Lower lobe of right lung (tissue), 2 donors: ENCODE measurements around the gene KLRC2. TPM values are rescaled to one million over a fixed set of nuclear protein-coding genes. Genes with fewer than 3 reads are reported as not detected.
"Not testable (repeated sequence)": the region's sequence is repeated elsewhere in the genome, so short reads cannot be mapped to it uniquely, and the experiment has no call there.

ENCODE experiments used
- ATAC-seq, 2 donors: fragments of 200-7000 bp; cut with Tn5 transposase; one replicate each; pipeline ENCODE4 v1.9.1; 2020 to 2022; ENCODE audit warnings: mild to moderate bottlenecking in 2 of 2, moderate library complexity in 2 of 2
- DNase-seq: peaks from one replicate; pipeline ENCODE4 v3.0.0-alpha.2; 2020
- H3K27ac ChIP-seq: fragments of 200-600 bp; one replicate; pipeline ENCODE4 v1.8.0; 2022
- H3K27me3 ChIP-seq: fragments of 200-600 bp; one replicate; pipeline ENCODE4 v1.8.0; 2022; ENCODE audit warnings: low read depth
- H3K36me3 ChIP-seq: fragments of 200-600 bp; one replicate; pipeline ENCODE4 v1.8.0; 2022; ENCODE audit warnings: mild to moderate bottlenecking
- H3K4me1 ChIP-seq: fragments of 200-600 bp; one replicate; pipeline ENCODE4 v1.8.0; 2022
- H3K4me3 ChIP-seq: fragments of 200-600 bp; one replicate; pipeline ENCODE4 v1.8.0; 2022; ENCODE audit warnings: mild to moderate bottlenecking
- H3K9me3 ChIP-seq: fragments of 200-600 bp; one replicate; pipeline ENCODE4 v1.8.0; 2022
- intact Hi-C: fragments of 100-400 bp; cut with DNase I; formaldehyde crosslinking; loops from one replicate; pipeline ENCODE4 v1.11.0; 2022
- total RNA-seq: library from RNA; stranded (reverse); fragmentation: NEBNext Ultra II Directional; extraction: Animal tissue kit (Norgen Biotek cat#: 25700); gene quantifications from one replicate; pipeline ENCODE4 v1.2.1, GENCODE V29; 2021
- TF ChIP-seq, protein P1 (sequence below): fragments of 200-600 bp; IDR thresholded peaks from one replicate; pipeline ENCODE4 v1.8.0; 2022; ENCODE audit warnings: antibody characterized with exemption, mild to moderate bottlenecking
- donor health status: DM: no; HTN: yes; CAD: no; lungs with severe emphysema.

KLRC2 gene
- total RNA-seq, 1 donor from 2014 or later, result not detected

DNA sequence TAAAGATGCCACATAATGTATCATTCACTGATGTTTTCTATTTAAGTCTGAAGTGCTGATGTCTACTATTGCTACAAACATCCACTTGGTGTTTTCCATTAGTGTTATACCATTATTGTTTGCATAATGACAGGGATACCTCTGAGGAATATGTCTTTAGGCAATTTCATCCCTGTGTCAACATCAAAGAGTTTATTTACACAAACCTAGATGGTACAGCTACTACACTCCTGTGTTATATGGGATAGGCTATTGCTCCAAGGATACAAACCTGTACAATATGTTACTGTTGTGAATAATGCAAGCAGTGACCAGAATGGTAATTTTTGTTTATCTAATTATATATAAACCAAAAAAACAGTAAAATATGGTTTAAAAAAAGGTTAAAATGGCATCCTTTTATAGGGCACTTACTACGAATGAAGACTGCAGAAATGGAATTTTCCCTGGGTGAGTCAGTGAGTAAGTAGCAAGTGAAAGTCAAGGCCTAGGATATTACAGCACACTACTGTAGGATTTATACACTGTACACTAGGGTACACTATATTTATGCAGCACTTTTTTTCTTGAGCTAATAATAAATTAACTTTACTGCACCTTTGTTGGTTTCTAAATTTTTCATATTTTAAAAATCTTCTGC, 11.4 kb downstream of the KLRC2 start:
- H3K9me3 ChIP-seq, H3K27ac ChIP-seq, H3K4me3 ChIP-seq, ATAC-seq, DNase-seq, intact Hi-C loops, H3K27me3 ChIP-seq, H3K4me1 ChIP-seq, H3K36me3 ChIP-seq: not testable (repeated sequence)

GRCh38 chr12:10422159-10422558, 13.7 kb downstream of the KLRC2 start:
- H3K27ac ChIP-seq, H3K9me3 ChIP-seq, DNase-seq, intact Hi-C loops, H3K4me3 ChIP-seq, ATAC-seq, H3K36me3 ChIP-seq, H3K4me1 ChIP-seq, H3K27me3 ChIP-seq: not testable (repeated sequence)

GRCh38 chr12:10420334-10420733, 15.5 kb downstream of the KLRC2 start, which contains the start of gene KLRC3:
Gene KLRC3 (minus strand): TSS chr12:10420595. CDS start chr12:10420550, 45 bp downstream.
- H3K4me1 ChIP-seq, result not testable (repeated sequence)

GRCh38 chr12:10409392-10409791, 26.4 kb downstream of the KLRC2 start, which contains the start of gene KLRC4:
Gene KLRC4 (minus strand): TSS chr12:10409757. CDS start chr12:10409575, 182 bp downstream.
- no peak for DNase-seq
- H3K9me3 ChIP-seq, result no peaks in the 10 kb centered on the region
- H3K36me3 ChIP-seq, result no peaks in the 10 kb centered on the region
- TF ChIP-seq, protein P1, sequence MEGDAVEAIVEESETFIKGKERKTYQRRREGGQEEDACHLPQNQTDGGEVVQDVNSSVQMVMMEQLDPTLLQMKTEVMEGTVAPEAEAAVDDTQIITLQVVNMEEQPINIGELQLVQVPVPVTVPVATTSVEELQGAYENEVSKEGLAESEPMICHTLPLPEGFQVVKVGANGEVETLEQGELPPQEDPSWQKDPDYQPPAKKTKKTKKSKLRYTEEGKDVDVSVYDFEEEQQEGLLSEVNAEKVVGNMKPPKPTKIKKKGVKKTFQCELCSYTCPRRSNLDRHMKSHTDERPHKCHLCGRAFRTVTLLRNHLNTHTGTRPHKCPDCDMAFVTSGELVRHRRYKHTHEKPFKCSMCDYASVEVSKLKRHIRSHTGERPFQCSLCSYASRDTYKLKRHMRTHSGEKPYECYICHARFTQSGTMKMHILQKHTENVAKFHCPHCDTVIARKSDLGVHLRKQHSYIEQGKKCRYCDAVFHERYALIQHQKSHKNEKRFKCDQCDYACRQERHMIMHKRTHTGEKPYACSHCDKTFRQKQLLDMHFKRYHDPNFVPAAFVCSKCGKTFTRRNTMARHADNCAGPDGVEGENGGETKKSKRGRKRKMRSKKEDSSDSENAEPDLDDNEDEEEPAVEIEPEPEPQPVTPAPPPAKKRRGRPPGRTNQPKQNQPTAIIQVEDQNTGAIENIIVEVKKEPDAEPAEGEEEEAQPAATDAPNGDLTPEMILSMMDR, result no peak
- H3K27ac ChIP-seq, result no peak within 1 kb of the TSS
- no peak for ATAC-seq
- intact Hi-C loops, result no loop called here
- no peaks in the 10 kb centered on the region for H3K4me1 ChIP-seq
- H3K4me3 ChIP-seq, result no peak within 1 kb of the TSS
- H3K27me3 ChIP-seq, result no peaks in the 10 kb centered on the region

More at GRCh38 chr12:10420334-10420733, 15.5 kb downstream of the KLRC2 start, which contains the start of gene KLRC3:
- H3K4me3 ChIP-seq, ATAC-seq, H3K36me3 ChIP-seq, H3K9me3 ChIP-seq, H3K27ac ChIP-seq, H3K27me3 ChIP-seq, DNase-seq, intact Hi-C loops: not testable (repeated sequence)

DNA sequence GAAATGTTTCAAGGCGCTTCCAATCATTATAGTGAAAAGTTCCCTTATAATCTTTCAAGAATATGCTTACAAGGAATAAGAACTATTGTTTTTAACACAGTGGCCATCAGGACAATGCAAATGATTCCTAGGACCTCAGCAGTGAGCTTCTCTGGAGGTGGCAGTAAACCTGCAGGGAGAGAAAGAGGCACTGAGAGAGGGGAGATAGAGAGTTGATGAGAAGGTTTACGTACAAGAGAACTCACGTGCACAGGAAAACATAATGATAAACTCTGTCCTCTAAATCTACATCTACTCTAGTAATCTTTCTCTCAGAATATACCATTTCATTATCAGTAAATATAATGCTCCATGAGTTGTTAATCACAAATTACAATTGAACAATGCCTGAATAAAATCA, 27.0 kb downstream of the KLRC2 start:
- H3K9me3 ChIP-seq, result no peaks in the 10 kb centered on the region
- no peak overlapping the region for H3K27ac ChIP-seq
- H3K4me3 ChIP-seq, result no peak overlapping the region
- ATAC-seq (no peak), DNase-seq (no peak)
- H3K4me1 ChIP-seq, result no peaks in the 10 kb centered on the region
- intact Hi-C loops, result no loop called here
- H3K36me3 ChIP-seq, result no peaks in the 10 kb centered on the region
- TF ChIP-seq, protein P1, result no peak
- H3K27me3 ChIP-seq, result no peaks in the 10 kb centered on the region

DNA sequence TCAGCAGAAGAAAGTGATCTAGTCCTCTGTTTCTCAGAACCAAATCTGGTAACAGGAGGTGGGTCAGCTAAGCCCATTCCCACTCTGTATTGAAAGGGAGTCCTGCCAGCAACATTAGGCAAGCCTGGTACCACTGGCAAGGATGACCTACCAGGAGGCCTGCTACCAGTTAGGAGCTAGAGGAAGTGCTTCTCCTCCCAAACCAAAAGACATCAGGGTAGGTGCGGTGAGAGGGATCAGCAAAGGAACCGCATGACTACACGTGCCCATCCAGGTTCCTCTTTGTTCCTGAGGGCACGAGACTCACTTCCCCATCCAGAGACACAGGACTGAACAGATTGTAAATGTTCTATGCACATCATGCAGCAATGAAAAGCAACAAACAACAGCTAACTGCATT, 29.1 kb downstream of the KLRC2 start:
- H3K4me1 ChIP-seq, result no peaks in the 10 kb centered on the region
- H3K9me3 ChIP-seq, result no peaks in the 10 kb centered on the region
- intact Hi-C loops, result no loop called here
- H3K36me3 ChIP-seq, result no peaks in the 10 kb centered on the region
- no peak overlapping the region for H3K4me3 ChIP-seq
- H3K27me3 ChIP-seq, result no peaks in the 10 kb centered on the region
- peak in 1 of 2 donors; percentile 26 for ATAC-seq
- DNase-seq, result no peak
- TF ChIP-seq, protein P1, result no peak
- H3K27ac ChIP-seq, result no peak overlapping the region

- Histone ChIP-seq H3K27ac (no peak overlapping the region), H3K9me3 (no peaks in the 10 kb centered on the region), H3K4me1 (no peaks in the 10 kb centered on the region), H3K4me3 (no peak overlapping the region), H3K27me3 (no peaks in the 10 kb centered on the region), H3K36me3 (no peaks in the 10 kb centered on the region)
- no peak for ATAC-seq
- TF ChIP-seq, protein P1, result no peak
- intact Hi-C loops, result no loop called here
- DNase-seq, result no peak
Measured at GRCh38 chr12:10405294-10405693, 30.5 kb downstream of the KLRC2 start.
